ENCODE measurements around the gene CRYGS.

DNA sequence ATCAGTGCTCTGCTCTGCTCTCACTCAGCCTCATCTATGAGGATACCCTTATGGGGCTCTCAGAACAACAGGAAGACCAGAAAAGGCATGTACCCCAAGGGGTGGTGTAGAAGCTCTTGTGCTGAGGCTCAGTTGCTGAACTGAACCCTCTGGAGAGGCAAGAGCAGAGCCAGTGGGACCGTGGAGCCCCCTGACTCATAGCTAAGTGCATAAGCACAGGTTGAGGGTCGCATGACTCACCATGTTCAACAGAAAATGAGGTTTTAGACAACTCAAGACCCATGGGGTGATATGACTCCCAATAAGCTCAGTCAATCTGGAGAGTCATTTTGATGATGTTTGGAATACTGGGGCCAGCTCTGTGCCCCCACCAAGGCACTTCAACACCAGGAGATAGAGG lies 37.3 kb downstream of the CRYGS start:
- no peak for TF ChIP-seq POLR2A (IDR thresholded peaks at IDR 0.05)
- TF ChIP-seq, protein P1, sequence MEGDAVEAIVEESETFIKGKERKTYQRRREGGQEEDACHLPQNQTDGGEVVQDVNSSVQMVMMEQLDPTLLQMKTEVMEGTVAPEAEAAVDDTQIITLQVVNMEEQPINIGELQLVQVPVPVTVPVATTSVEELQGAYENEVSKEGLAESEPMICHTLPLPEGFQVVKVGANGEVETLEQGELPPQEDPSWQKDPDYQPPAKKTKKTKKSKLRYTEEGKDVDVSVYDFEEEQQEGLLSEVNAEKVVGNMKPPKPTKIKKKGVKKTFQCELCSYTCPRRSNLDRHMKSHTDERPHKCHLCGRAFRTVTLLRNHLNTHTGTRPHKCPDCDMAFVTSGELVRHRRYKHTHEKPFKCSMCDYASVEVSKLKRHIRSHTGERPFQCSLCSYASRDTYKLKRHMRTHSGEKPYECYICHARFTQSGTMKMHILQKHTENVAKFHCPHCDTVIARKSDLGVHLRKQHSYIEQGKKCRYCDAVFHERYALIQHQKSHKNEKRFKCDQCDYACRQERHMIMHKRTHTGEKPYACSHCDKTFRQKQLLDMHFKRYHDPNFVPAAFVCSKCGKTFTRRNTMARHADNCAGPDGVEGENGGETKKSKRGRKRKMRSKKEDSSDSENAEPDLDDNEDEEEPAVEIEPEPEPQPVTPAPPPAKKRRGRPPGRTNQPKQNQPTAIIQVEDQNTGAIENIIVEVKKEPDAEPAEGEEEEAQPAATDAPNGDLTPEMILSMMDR (IDR thresholded peaks at IDR 0.05): no peak

All from body of pancreas (tissue), 4 donors.